Pancreas (tissue), 10 donors: ENCODE results near the gene TAS2R30. TPM values are rescaled to one million over a fixed set of nuclear protein-coding genes. Genes with fewer than 3 reads are reported as not detected.
"Not testable (repeated sequence)": the region's sequence is repeated elsewhere in the genome, so short reads cannot be mapped to it uniquely, and the experiment has no call there.

Experiments
- ATAC-seq, 4 donors: fragments of 200-7000 bp; cut with Tn5 transposase; one replicate each; pipeline versions ENCODE4 v1.8.0 to v1.9.1; 2020; ENCODE audit warnings: mild to moderate bottlenecking in 4 of 4, moderate library complexity in 4 of 4
- DNase-seq, 6 donors: peaks; one replicate each; pipeline ENCODE4 v3.0.0-alpha.2; 2020
- FAIRE-seq: peaks from 2 replicates; lab custom pipeline; 2012; peaks lifted over from hg19 to GRCh38; lab: Jason Lieb, UNC
- H3K27ac ChIP-seq, 4 donors: fragments of 200-600 bp; sonication (generic); 1 replicate in 3 of 4; 2 replicates in 1 of 4; pipeline versions ENCODE4 v1.5.0 to v1.8.0; 2020
- H3K27me3 ChIP-seq, 4 donors: fragments of 200-600 bp; one replicate each; pipeline ENCODE4 v1.8.0; 2021
- H3K36me3 ChIP-seq, 3 donors: fragments of 200-600 bp; sonication (generic) in 1 of 3; one replicate each; pipeline versions ENCODE4 v1.5.0 to v1.8.0; 2020 to 2021
- H3K4me1 ChIP-seq, 3 donors: fragments of 200-600 bp; one replicate each; pipeline ENCODE4 v1.8.0; 2021
- H3K4me3 ChIP-seq, 4 donors: fragments of 200-600 bp; sonication (generic) in 2 of 4; one replicate each; pipeline versions ENCODE4 v1.5.0 to v1.8.0; 2020 to 2021
- H3K9me3 ChIP-seq, 4 donors: fragments of 200-600 bp; one replicate each; pipeline ENCODE4 v1.8.0; 2021
- WGBS, 2 donors: extraction: QIAGEN DNeasy Blood & Tissue Kit; methylation state at CpG; one replicate each; pipeline ENCODE4 v1.1.7; 2013; 5-methylcytosine and 5-hydroxymethylcytosine counted together
- intact Hi-C, 3 donors: fragments of 100-400 bp; cut with DNase I; formaldehyde crosslinking; loops; one replicate each; pipeline versions ENCODE4 v1.11.1 to v1.14.2; 2022
- polyA plus RNA-seq, 2 donors: library from polyadenylated mRNA; stranded (reverse); fragments of 200-250 nt; gene quantifications; one replicate each; pipeline ENCODE4 v1.2.3, GENCODE V29; 2013
- total RNA-seq, 6 donors: library from RNA; stranded (reverse); fragmentation: NEBNext Ultra II Directional in 4 of 6; extraction: Animal tissue kit (Norgen Biotek cat#: 25700) in 4 of 6; gene quantifications; one replicate each; pipeline versions ENCODE4 v1.2.1 to v1.2.4, GENCODE V29; 2021 to 2023
- TF ChIP-seq, protein P1 (sequence below), 4 donors: fragments of 200-600 bp; sonication (generic) in 3 of 4; IDR thresholded peaks; one replicate each; pipeline versions ENCODE4 v1.5.0 to v1.8.0; 2021; ENCODE audit warnings: antibody characterized with exemption in 4 of 4
- donor health status: healthy with polysubstance abuse.
- donor health status: DM: no; HTN: no; CAD: no; lungs with moderate emphysema.
- donor health status: DM: no; HTN: no; CAD: no.
- donor health status: control.
- donor health status: control.
- donor health status: Bipolar disorder and iron deficiency.
- donor health status: DM: yes; HTN: yes; CAD: no.
- donor health status: DM: no; HTN: no; CAD: no.
- donor health status: DM: no; HTN: no; CAD: no.
- donor health status: DM: yes; HTN: yes; CAD: no.

The TAS2R30 gene
- total and polyA plus RNA-seq, 8 donors: 0.98 to 2.6 (median 1.5) TPM; not detected in 2

DNA sequence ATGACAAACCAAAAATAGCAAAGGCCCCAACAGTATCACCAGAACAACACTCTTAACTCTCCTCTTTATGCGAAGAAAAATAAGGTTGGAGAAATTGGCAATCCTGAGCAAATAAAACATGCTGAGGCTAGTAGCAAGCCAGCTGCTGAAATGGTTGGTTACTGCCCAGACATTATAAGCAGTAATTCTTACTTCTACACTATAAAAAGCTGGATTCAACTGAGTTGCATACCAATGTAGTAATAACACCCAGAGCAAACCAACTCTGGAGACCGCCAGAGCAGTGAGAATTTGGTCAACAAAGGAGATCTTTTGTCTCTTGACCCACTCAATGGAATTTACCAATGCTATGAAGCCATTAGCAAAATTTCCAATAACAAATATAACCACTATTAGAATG, 628 bp downstream of the TAS2R30 start:
- FAIRE-seq: no peak
- no peak overlapping the region for H3K4me3 ChIP-seq

DNA sequence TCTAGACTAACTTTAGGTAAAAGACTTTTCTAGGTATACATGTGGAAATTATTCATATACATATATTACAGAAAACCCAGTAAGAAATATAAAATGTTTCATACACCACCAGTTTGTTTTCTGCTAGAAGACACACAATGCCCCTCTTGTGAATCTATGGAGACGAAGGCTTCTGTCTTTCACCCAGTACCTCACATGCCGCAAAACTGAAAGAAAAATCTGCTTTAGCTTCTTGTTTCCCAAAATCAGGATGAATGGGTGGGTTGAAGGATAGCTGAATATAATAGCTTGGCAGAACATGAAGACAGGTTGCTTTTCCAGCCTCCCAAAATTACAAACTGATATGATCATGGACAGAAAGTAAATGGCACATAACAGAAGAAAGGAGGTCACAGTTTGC, 1.3 kb downstream of the TAS2R30 start:
- DNase-seq (no peak), FAIRE-seq (no peak)

More for the DNA sequence above, 628 bp downstream of the TAS2R30 start:
- ATAC-seq (no peak), DNase-seq (no peak)
- Histone ChIP-seq H3K27ac (no peak overlapping the region), H3K9me3 (no peaks in the 10 kb centered on the region), H3K36me3 (no peaks in the 10 kb centered on the region), H3K4me1 (no peaks in the 10 kb centered on the region), H3K27me3 (no peaks in the 10 kb centered on the region)
- 91 to 96% methylated on average over 2 of the region's 2 CpGs for WGBS, 2 donors
- TF ChIP-seq, protein P1, sequence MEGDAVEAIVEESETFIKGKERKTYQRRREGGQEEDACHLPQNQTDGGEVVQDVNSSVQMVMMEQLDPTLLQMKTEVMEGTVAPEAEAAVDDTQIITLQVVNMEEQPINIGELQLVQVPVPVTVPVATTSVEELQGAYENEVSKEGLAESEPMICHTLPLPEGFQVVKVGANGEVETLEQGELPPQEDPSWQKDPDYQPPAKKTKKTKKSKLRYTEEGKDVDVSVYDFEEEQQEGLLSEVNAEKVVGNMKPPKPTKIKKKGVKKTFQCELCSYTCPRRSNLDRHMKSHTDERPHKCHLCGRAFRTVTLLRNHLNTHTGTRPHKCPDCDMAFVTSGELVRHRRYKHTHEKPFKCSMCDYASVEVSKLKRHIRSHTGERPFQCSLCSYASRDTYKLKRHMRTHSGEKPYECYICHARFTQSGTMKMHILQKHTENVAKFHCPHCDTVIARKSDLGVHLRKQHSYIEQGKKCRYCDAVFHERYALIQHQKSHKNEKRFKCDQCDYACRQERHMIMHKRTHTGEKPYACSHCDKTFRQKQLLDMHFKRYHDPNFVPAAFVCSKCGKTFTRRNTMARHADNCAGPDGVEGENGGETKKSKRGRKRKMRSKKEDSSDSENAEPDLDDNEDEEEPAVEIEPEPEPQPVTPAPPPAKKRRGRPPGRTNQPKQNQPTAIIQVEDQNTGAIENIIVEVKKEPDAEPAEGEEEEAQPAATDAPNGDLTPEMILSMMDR (IDR thresholded peaks at IDR 0.05): no peak
- intact Hi-C loops: no loop called here

DNA sequence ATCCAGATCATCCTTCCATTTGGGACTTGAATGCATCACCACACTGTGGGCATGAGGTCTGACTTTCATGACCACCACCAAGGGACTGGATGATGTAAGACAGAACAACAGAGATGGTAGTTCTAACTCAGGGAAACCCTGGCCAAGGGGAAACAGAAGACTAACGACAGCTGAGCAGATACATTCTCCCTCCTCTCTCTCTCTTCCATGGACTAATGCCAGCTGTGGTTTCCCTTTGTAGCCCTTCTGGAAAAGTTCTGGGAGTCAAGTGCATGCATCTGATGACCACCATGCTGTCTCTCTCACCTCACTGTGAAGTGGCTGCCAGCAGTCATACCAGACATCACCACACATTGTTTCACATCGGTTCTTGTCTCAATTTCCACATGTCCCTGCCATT, 3.4 kb downstream of the TAS2R30 start:
- no peaks in the 10 kb centered on the region for H3K36me3 ChIP-seq
- 0 to 59% methylated on average over 2 of the region's 2 CpGs for WGBS, 2 donors
- no peak overlapping the region for H3K4me3 ChIP-seq
- no peak for DNase-seq
- no peak for ATAC-seq
- TF ChIP-seq, protein P1 (IDR thresholded peaks at IDR 0.05): no peak
- H3K27ac ChIP-seq: no peak overlapping the region
- no peaks in the 10 kb centered on the region for H3K9me3 ChIP-seq
- no peaks in the 10 kb centered on the region for H3K27me3 ChIP-seq
- FAIRE-seq: no peak
- H3K4me1 ChIP-seq: no peaks in the 10 kb centered on the region
- intact Hi-C loops: no loop called here

More for the DNA sequence above, 1.3 kb downstream of the TAS2R30 start:
- 96 to 100% methylated on average over 2 of the region's 2 CpGs for WGBS, 2 donors
- Histone ChIP-seq H3K36me3 (no peaks in the 10 kb centered on the region), H3K4me3 (no peak overlapping the region), H3K27me3 (no peaks in the 10 kb centered on the region), H3K27ac (no peak overlapping the region), H3K9me3 (no peaks in the 10 kb centered on the region), H3K4me1 (no peaks in the 10 kb centered on the region)
- intact Hi-C loops: no loop called here
- TF ChIP-seq, protein P1 (IDR thresholded peaks at IDR 0.05): no peak
- no peak for ATAC-seq

DNA sequence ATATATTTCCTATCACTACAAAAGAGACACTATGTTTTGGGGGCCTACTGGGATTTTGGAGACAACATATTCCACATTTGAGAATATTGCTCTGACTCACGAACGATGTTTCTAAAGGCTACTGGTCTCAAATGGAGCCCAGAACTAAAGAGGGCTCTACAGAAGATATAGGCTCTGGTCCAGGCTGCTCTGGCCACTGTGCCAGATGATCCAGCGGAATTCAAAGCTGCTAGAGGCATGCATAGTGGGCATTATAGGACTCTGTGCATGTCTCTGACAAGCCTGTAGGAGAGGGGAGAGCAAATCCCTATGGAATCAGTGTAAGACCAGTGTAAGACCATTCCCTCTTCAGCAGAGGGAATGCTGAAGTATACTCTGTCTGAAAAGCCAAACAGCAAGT, 4.1 kb downstream of the TAS2R30 start:
- TF ChIP-seq, protein P1 (IDR thresholded peaks at IDR 0.05): no peak
- FAIRE-seq: no peak
- DNase-seq: no peak
- H3K4me1 ChIP-seq: no peaks in the 10 kb centered on the region
- intact Hi-C loops: no loop called here
- no peaks in the 10 kb centered on the region for H3K27me3 ChIP-seq
- no peak for ATAC-seq
- H3K4me3 ChIP-seq: no peak overlapping the region
- no peaks in the 10 kb centered on the region for H3K9me3 ChIP-seq
- 96 to 98% methylated on average over 3 of the region's 3 CpGs for WGBS, 2 donors
- H3K27ac ChIP-seq: no peak overlapping the region
- no peaks in the 10 kb centered on the region for H3K36me3 ChIP-seq

DNA sequence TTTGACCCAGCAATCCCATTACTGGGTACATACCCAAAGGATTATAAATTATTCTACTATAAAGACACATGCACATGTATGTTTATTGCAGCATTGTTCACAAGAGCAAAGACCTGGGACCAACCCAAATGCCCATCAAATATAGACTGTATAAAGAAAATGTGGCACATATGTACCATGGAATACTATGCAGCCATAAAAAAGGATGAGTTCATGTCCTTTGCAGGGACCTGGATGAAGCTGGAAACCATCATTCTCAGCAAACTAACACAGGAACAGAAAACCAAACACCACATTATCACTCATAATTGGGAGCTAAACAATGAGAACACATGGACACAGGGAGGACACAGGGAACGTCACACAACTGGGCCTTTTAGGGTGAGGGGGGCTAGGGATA, 20.3 kb downstream of the TAS2R30 start:
- H3K9me3 ChIP-seq, FAIRE-seq, H3K27me3 ChIP-seq, H3K27ac ChIP-seq, DNase-seq, H3K36me3 ChIP-seq, intact Hi-C loops, H3K4me1 ChIP-seq, H3K4me3 ChIP-seq, ATAC-seq: not testable (repeated sequence)
- WGBS, 2 donors: 97 to 100% methylated on average over 1 of the region's 1 CpG

DNA sequence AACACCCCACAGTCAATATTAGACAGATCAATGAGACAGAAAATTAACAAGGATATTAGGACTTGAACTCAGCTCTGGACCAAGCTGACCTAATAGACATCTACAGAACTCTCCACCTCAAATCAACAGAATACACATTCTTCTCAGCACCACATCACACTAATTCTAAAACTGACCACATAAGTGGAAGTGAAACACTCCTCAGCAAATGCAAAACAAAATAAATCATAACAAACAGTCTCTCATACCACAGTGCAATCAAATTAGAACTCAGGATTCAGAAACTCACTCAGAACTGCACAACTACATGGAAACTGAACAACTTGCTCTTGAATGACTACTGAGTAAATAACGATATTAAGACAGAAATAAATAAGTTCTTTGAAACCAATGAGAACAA, 23.2 kb downstream of the TAS2R30 start:
- 91 to 94% methylated on average over 1 of the region's 1 CpG for WGBS, 2 donors

More for the DNA sequence above, 23.2 kb downstream of the TAS2R30 start:
- H3K9me3 ChIP-seq, H3K27ac ChIP-seq, H3K36me3 ChIP-seq, ATAC-seq, H3K27me3 ChIP-seq, intact Hi-C loops, DNase-seq, FAIRE-seq, H3K4me3 ChIP-seq, H3K4me1 ChIP-seq: not testable (repeated sequence)
